Measurements from ENCODE around the gene LPAR1.

LPAR1 gene

GRCh38 chr9:111037356-111037707 lies 938 bp downstream of the LPAR1 start:
- DNase-seq, result no peak

DNA sequence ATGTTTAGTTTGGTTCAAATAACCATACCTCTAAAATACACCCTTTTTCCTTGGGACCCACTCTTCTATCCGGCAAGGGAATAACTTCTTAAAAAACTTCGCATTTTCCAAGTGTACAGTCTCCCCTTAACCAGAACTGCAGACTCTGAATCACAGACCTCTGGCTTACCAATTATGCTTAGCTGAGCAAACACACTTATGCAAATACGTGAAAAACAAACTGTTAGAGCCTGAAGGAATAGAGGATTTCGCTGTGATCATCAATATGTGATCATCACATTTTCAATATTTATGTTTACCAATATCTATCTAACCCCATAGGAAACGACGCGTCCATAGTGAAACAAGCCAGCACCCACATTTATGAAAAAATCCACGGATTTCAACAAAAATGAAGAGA lies 1.3 kb downstream of the LPAR1 start:
- no peak for DNase-seq

DNA sequence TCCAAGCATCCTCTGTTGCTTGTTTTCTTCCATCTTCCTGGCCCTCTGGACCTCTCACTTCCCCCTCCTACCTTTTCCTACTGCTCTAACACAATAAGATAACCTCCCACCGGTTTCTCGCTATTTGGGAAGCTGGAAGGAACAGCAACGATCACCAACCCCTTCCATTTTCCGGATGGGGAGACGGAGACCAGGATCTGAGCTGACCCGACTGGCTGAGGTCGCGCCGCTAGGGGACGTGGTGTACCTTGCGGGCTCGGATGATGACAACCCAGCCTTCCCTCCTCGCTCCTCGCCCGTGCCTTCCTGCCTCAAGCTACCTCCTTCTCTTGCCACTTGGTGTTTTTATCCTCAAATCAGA lies 1.9 kb downstream of the LPAR1 start:
- DNase-seq, result no peak

DNA sequence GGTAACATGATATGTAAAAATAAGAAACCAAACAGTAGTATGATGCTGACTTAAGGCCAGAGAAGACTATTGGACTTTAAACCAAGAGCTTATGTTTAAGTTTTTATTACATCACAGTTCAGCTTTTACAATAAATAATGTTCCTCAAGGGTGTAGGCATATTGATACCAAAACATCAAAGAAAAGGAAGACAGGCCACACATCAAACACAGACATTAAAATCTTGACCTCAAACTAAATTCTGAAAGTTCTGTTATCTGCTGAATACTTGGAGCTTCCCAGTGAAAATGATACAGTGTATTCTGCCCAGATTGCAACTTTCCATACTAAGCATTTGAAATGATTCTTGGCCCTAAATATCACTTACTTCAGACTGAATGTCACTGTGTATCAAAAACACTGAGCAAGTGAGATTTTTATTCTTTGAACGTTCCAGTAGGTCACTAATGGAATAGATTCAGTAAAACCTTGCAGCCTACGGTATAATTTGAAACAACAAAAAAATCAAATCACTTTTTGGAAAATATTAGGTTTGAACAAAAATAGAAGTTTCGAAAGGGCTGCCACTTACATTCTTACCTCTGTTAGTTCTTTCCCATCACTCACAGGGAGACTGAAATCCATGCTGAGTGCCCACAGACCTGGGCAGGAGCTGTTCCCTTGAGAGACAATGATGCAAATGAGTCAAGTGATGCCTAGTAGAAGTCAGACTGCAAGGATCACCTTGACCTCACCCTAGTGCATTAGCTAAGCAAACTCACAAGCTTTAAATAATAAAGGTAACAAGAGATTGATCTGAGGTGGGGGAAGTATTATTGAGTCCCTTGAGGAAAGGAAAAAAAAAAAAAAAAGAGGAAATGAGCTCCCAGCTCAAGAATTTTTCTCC lies 2.5 kb downstream of the LPAR1 start:
- DNase-seq, result no peak

- no peak for DNase-seq
Observed at GRCh38 chr9:111034898-111035539, 3.3 kb downstream of the LPAR1 start.

GRCh38 chr9:111034170-111034897 lies 3.9 kb downstream of the LPAR1 start:
- no peak for DNase-seq

- no peak for DNase-seq
Observed at GRCh38 chr9:111030492-111030891, 7.8 kb downstream of the LPAR1 start.

- no peak for DNase-seq
Observed at GRCh38 chr9:111029260-111029659, 9.0 kb downstream of the LPAR1 start.

DNA sequence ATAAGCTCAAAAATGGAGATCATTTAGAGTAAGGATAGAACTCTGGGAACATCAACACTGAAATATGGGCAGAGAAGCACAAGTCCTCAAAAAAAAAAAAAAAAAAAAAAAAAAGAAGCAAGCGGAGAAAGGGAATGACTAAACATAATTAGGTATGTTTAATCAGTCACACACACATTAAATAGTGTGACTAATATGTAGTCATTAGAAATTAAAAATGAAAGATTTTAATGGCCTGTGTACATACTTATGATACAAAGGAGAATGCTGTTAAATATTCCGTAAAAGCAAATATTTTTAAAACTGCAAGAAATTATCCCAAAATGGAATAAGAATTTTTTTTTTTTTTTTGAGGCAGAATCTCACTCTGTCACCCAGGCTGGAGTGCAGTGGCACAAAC lies 10.5 kb downstream of the LPAR1 start:
- DNase-seq, result no peak

GRCh38 chr9:111023128-111023527 lies 15.1 kb downstream of the LPAR1 start:
- DNase-seq, result no peak

DNA sequence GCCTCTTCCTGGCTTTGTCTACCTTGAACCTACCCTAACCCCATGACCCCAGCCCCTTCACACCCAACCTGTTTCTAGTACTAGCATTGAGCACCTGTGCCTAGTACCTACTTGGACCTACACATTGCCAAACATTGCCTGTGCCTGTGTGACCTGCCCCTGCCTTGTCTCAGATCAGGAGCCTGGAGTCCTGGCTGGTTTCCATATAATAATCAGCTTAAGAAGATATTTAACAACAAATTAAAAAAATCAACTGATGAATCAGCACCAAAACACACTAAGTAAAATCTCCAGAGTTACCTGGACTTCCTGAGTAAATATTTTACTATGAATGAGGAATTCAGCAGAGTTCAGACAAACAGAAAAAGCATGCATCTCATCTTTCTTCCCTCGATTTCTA lies 17.7 kb downstream of the LPAR1 start:
- DNase-seq, result no peak

GRCh38 chr9:111016426-111017045 lies 21.7 kb downstream of the LPAR1 start:
- DNase-seq, result no peak

DNA sequence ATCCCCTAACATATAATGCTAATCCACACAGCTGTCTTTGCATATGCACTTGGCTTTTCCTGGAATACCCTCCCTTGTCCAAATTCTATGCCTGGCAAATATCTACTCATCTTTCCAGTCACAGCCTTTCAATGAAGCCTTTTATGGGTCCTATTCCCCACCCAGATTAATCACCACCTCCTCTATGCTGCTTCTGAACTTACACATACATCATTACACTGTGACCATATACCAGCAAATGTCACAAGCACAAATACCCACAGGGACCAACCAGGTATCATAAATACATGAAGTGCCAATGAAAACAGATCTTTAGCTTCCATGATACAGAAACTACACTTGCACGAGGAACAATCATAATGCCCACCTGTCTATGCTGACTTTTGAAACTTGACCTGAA lies 22.3 kb downstream of the LPAR1 start:
- DNase-seq, result no peak

DNA sequence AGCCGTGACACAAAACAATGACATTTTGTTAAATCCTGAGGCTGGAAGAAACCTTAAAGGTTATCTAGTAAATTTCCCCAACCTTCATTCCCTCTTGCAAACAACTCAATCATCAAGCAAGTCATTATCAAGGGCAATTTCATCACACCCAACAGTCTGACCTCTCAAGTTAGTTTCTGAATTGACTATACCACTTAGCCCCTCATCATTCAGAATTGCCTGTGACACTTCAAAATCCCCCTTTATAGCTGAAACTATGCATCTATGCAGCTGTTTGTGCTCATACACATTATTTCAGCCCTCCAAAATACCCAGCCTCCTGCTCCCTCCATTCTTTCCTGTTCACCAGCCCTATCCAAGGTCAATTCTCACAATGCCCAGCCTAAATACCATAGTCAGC lies 24.6 kb downstream of the LPAR1 start:
- no peak for DNase-seq

DNA sequence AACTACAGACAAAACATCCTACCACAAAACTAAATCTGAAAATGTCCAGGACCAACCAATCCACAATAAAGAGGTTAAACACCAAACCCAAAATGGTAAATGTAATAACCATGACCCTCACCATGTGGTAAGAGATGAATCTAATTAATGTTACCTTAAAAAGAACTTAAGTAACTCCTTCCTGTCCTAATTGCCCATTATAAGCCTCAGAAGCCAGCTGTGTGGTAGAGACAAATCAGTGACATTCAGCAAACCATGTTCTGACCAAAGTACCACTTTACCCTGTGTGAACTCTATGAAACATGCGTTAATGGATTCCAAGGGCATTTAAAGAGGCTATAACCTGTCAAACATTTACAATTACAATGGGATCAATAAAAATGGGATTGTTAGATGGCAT lies 25.0 kb downstream of the LPAR1 start:
- no peak for DNase-seq

GRCh38 chr9:111008158-111009075 lies 29.9 kb downstream of the LPAR1 start:
- DNase-seq, result no peak

GRCh38 chr9:111005746-111006470 lies 32.4 kb downstream of the LPAR1 start:
- DNase-seq, result no peak

DNA sequence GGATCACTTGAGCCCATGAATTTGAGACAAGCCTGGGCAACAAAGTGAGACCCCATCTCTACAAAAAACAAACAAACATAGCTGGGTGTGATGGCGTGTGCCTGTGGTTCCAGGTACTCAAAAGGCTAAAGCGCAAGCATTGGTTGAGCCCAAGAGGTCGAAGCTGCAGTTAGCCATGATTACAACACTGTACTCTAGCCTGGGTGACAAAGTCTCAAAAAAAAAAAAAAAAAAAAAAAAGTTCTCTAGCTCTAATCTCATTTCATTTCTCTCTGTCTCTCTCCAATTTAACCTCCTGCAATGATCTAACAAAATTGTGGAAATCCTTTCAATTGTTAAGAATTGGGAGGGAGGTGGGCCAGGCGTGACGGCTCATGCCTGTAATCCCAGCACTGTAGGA lies 33.3 kb downstream of the LPAR1 start:
- DNase-seq, result no peak

DNA sequence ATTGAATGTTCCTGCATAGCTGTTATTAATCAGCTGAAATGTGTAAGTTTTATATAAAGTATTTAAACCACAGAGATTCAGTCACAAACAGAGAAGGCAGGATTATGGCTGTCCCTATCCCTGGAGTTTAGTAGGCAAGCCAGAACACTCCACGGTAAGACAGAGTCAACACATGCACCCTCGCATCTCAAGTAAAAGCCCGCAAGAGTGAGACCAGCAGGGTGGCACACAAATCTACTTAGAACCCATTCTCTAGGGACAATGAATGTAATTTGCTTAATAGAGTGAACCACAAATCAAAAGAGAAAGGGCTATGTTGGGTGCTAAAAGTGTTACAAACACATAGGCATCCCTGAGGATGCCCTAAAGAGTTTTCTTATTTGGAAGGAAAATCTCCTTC lies 35.1 kb downstream of the LPAR1 start:
- no peak for DNase-seq

DNA sequence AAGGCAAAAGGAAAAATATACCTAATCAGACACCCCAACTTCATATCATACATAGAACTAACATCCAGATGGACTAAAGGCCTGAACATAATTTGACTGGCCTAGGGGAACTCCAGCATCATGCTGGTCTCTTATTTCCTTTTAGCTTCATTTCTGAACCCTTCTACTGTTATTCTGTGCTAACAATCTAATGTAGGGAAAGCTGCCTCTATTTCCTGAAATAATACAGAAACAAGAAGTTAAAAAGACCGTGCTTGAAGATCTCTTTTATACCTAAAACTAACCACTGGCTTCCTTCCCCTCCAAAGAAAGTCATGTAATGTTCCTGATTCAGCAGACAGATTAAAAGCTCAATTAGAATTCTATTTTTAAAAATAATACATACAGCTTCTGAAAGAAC lies 36.7 kb downstream of the LPAR1 start:
- no peak for DNase-seq

DNA sequence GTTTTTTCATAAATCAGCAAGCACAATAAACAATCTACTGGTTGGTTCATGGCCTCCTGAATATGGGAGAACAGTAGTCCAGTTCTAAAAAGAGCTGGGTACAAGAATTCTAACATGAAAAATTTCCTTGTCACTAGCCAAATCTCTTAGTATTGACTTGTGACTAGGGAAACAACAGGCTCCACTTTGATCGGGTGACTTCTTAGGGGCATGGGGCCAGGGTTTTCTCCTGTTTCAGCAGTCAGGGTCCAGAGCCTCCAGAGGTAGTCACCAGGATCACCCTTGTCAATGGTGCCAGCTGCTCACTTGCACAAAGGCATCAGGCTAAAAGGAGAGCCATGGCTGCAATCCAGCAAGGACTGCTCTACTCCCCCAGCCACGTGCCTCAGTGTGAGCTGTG lies 38.1 kb downstream of the LPAR1 start:
- DNase-seq, result no peak

DNA sequence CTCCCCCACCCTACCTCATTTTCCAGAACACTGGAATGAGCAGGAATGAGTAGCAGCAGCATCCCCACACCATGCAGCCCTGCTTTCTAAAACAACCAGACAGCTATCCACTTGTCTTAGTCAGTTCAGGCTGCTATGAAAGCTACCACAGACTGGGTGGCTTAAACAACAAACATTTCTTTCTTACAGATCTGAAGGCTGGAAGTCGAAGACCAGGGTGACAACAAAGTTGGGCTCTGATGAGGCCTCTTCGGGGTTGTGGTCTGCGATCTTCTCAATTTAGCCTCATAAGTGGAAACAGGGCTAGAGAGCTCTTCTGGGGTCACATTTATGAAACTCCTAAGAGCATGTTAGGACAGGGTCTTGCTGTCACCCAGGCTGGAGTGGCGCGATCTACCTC lies 38.9 kb downstream of the LPAR1 start:
- DNase-seq, result no peak

Data from NK-92 treated with Interleukin-12 subunit alpha and Interleukin-12 subunit beta, amount 100 ng/mL, for 24 hours (cell line).